ENCODE data around the gene ADA. TPM values are rescaled to one million over a fixed set of nuclear protein-coding genes. Genes with fewer than 3 reads are reported as not detected.

The ADA gene
- total and polyA plus RNA-seq, 9 of the 15 experiments (the other 6 are each of a cell fraction or from before 2014, with no cell fraction given): 2.4 to 26.1 (median 5.3) TPM

DNA sequence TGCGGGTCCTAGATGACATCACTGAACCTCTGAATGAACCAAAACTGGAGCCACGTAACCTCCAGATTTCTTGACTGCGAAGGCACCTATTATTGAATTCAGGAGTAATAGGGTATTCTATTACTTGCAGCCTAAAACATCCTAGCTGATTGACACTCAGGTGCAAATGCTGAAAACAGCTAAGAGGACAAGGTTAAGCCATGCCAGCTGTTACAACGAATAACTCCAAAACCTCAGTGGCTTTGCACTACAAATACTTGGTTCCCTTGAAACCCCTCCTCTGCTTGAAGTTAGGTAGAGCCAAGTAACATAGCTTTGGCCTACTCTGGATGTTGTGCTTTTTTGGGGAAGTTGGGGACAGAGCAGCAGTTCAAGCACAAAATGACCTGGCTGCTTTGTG, 42.7 kb upstream of the ADA start:
- no peak overlapping the region for H3K9ac ChIP-seq (ENCODE audit: insufficient read depth in 1 of 2, low read depth in 2 of 2, low read length in 2 of 2)
- no peaks in the 10 kb centered on the region for H3K36me3 ChIP-seq (ENCODE audit: control insufficient read depth, insufficient read depth, low read length)
- no peaks in the 10 kb centered on the region for H4K20me1 ChIP-seq (replicated peaks; ENCODE audit: control insufficient read depth, insufficient read depth, low read length)
- H3K9me1 ChIP-seq (ENCODE audit: control insufficient read depth, insufficient read depth, low read length): no peaks in the 10 kb centered on the region
- H3K9me3 ChIP-seq (replicated peaks; ENCODE audit: control insufficient read depth, insufficient read depth, low read depth, low read length): peaks cover 4% of the 10 kb centered on the region
- CTCF ChIA-PET (ENCODE audit: low intra/inter-chr PET ratio): no interaction called here
- peaks cover 10 to 27% of the 10 kb centered on the region in 2 experiments; a peak in 2 of 5 replicates for H3K27me3 ChIP-seq (ENCODE audit: control insufficient read depth in 2 of 2, insufficient read depth in 2 of 2, low read length in 2 of 2)
- no peaks in the 10 kb centered on the region for H3K79me2 ChIP-seq (ENCODE audit: control insufficient read depth, insufficient read depth, low read length)
- 0 out of 2 replicates have a peak overlapping the region, but pooled peaks have one; percentile 3 for H2AFZ ChIP-seq (ENCODE audit: low read depth, low read length)
- H3K4me1 ChIP-seq (replicated peaks in 1 of 2; ENCODE audit: control insufficient read depth in 2 of 2, insufficient read depth in 2 of 2, low read length in 2 of 2): no peaks in the 10 kb centered on the region
- H3K27ac ChIP-seq (ENCODE audit: extremely low read depth, low read depth, low read length): no peak overlapping the region
- TF ChIP-seq POU5F1 (IDR thresholded peaks at IDR 0.05; ENCODE audit: borderline replicate concordance, low read depth, low read length, partially characterized antibody) (no peak), ZNF12 (CRISPR knock-in tag; IDR thresholded peaks at IDR 0.05) (peak; percentile 90)
- no TSS peak for BruUV-seq (replicated peaks)
- POLR2A ChIA-PET: interaction anchor here (0.6 to 0.7 kb wide), 2 partner anchors 9 to 196 kb away, joined by 3 read pairs; no protein-coding TSS in a partner anchor
- H3K4me2 ChIP-seq (ENCODE audit: insufficient read depth, low read length): no peak overlapping the region
- FAIRE-seq (no peak), ATAC-seq (no peak), DNase-seq (ENCODE audit: extremely low read depth in 1 of 4, low spot score in 3 of 4) (no peak)
- intact Hi-C loops (cut with micrococcal nuclease) (no loop called here), in situ Hi-C loops (cut with MboI) (no loop called here)
- 0% methylated on average over 4 of the region's 4 CpGs for WGBS (ENCODE audit: insufficient coverage, low coverage, missing lambda C conversion rate)
- no peak overlapping the region for H3K4me3 ChIP-seq

DNA sequence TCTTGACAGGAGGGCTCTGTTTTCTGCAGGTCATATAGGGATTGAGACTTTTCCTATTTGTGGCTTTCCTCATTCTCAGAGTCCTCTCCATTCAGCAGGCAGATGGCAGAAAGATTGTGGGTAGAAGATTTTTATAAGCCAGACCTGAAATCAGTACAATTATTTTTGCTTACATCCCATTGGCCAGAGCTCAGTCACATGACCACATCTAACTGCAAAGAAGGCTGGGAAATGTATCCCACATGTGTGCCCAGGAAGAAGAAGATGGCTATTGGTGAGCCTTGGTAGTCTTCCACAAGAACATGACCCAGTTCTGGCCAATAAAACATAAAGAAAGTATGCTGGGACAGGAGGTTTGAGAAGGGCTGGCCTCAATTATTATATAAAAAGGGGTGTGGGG, 42.1 kb upstream of the ADA start:
- BruUV-seq (replicated peaks): no TSS peak
- DNase-seq (ENCODE audit: extremely low read depth in 1 of 4, low spot score in 3 of 4) (no peak), FAIRE-seq (no peak), ATAC-seq (no peak)
- peaks cover 4% of the 10 kb centered on the region for H3K9me3 ChIP-seq (replicated peaks; ENCODE audit: control insufficient read depth, insufficient read depth, low read depth, low read length)
- H2AFZ ChIP-seq (ENCODE audit: low read depth, low read length): 0 out of 2 replicates have a peak overlapping the region, but pooled peaks have one; percentile 3
- no peak overlapping the region for H3K4me2 ChIP-seq (ENCODE audit: insufficient read depth, low read length)
- H3K4me1 ChIP-seq (replicated peaks in 1 of 2; ENCODE audit: control insufficient read depth in 2 of 2, insufficient read depth in 2 of 2, low read length in 2 of 2): no peaks in the 10 kb centered on the region
- H3K79me2 ChIP-seq (ENCODE audit: control insufficient read depth, insufficient read depth, low read length): no peaks in the 10 kb centered on the region
- peaks cover 7 to 26% of the 10 kb centered on the region in 2 experiments; a peak in 2 of 5 replicates for H3K27me3 ChIP-seq (ENCODE audit: control insufficient read depth in 2 of 2, insufficient read depth in 2 of 2, low read length in 2 of 2)
- no peaks in the 10 kb centered on the region for H3K9me1 ChIP-seq (ENCODE audit: control insufficient read depth, insufficient read depth, low read length)
- ChIA-PET CTCF (ENCODE audit: low intra/inter-chr PET ratio) (interaction anchor here (0.5 kb wide), 1 partner anchor 40 kb away, joined by 3 read pairs; no protein-coding TSS in a partner anchor), POLR2A (no interaction called here)
- in situ Hi-C loops (cut with MboI) (no loop called here), intact Hi-C loops (cut with micrococcal nuclease) (no loop called here)
- H3K36me3 ChIP-seq (ENCODE audit: control insufficient read depth, insufficient read depth, low read length): no peaks in the 10 kb centered on the region
- H3K27ac ChIP-seq (ENCODE audit: extremely low read depth, low read depth, low read length): no peak overlapping the region
- H4K20me1 ChIP-seq (replicated peaks; ENCODE audit: control insufficient read depth, insufficient read depth, low read length): no peaks in the 10 kb centered on the region
- no peak overlapping the region for H3K4me3 ChIP-seq
- no peak overlapping the region for H3K9ac ChIP-seq (ENCODE audit: insufficient read depth in 1 of 2, low read depth in 2 of 2, low read length in 2 of 2)
- no peak for TF ChIP-seq ZNF24 (IDR thresholded peaks at IDR 0.05)
- TF ChIP-seq TOE1 (IDR thresholded peaks at IDR 0.05; ENCODE audit: borderline replicate concordance): 0 out of 2 replicates have a peak, but pooled peaks have one; percentile 19
- no peak for TF ChIP-seq TOE1 (CRISPR knock-in tag; IDR thresholded peaks at IDR 0.05; ENCODE audit: borderline replicate concordance, low read depth)
- TF ChIP-seq BRD4 (IDR thresholded peaks at IDR 0.05): no peak
- TF ChIP-seq, protein P1, sequence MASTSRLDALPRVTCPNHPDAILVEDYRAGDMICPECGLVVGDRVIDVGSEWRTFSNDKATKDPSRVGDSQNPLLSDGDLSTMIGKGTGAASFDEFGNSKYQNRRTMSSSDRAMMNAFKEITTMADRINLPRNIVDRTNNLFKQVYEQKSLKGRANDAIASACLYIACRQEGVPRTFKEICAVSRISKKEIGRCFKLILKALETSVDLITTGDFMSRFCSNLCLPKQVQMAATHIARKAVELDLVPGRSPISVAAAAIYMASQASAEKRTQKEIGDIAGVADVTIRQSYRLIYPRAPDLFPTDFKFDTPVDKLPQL (IDR thresholded peaks at IDR 0.05; ENCODE audit: extremely low read depth, insufficient read length): no peak
- TF ChIP-seq, protein P2, sequence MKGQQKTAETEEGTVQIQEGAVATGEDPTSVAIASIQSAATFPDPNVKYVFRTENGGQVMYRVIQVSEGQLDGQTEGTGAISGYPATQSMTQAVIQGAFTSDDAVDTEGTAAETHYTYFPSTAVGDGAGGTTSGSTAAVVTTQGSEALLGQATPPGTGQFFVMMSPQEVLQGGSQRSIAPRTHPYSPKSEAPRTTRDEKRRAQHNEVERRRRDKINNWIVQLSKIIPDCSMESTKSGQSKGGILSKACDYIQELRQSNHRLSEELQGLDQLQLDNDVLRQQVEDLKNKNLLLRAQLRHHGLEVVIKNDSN (CRISPR knock-in tag; IDR thresholded peaks at IDR 0.05): 0 out of 2 replicates have a peak, but pooled peaks have one; percentile 26
- TF ChIP-seq, protein P3, sequence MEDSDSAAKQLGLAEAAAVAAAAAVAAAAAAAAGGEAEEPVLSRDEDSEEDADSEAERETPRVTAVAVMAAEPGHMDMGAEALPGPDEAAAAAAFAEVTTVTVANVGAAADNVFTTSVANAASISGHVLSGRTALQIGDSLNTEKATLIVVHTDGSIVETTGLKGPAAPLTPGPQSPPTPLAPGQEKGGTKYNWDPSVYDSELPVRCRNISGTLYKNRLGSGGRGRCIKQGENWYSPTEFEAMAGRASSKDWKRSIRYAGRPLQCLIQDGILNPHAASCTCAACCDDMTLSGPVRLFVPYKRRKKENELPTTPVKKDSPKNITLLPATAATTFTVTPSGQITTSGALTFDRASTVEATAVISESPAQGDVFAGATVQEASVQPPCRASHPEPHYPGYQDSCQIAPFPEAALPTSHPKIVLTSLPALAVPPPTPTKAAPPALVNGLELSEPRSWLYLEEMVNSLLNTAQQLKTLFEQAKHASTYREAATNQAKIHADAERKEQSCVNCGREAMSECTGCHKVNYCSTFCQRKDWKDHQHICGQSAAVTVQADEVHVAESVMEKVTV (CRISPR knock-in tag; IDR thresholded peaks at IDR 0.05): no peak
- TF ChIP-seq ESRRA (IDR thresholded peaks at IDR 0.05; ENCODE audit: borderline replicate concordance, low read depth): no peak
- TF ChIP-seq, protein P4, sequence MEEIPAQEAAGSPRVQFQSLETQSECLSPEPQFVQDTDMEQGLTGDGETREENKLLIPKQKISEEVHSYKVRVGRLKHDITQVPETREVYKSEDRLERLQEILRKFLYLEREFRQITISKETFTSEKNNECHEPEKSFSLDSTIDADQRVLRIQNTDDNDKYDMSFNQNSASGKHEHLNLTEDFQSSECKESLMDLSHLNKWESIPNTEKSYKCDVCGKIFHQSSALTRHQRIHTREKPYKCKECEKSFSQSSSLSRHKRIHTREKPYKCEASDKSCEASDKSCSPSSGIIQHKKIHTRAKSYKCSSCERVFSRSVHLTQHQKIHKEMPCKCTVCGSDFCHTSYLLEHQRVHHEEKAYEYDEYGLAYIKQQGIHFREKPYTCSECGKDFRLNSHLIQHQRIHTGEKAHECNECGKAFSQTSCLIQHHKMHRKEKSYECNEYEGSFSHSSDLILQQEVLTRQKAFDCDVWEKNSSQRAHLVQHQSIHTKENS (CRISPR knock-in tag; IDR thresholded peaks at IDR 0.05): no peak
- TF ChIP-seq TBP (optimal IDR thresholded peaks at IDR 0.05; ENCODE audit: low read depth, low read length): no peak
